Osteocyte (in vitro differentiated cells): ENCODE data around the gene SORCS3. TPM values are rescaled to one million over a fixed set of nuclear protein-coding genes. Genes with fewer than 3 reads are reported as not detected.

Source experiments
- DNase-seq: peaks from one replicate; pipeline ENCODE4 v3.0.0; 2021; ENCODE audit warnings: mixed read lengths; ENCODE audit not compliant: unreplicated experiment; ENCODE audit errors: extremely low spot score
- H3K27ac Mint-ChIP-seq: one replicate; pipeline ENCODE4 v1.8.0; 2021; ENCODE audit warnings: mild to moderate bottlenecking, mixed read lengths; ENCODE audit not compliant: unreplicated experiment
- H3K27me3 Mint-ChIP-seq: one replicate; pipeline ENCODE4 v1.8.0; 2021; ENCODE audit warnings: mixed read lengths; ENCODE audit not compliant: unreplicated experiment
- H3K36me3 Mint-ChIP-seq: one replicate; pipeline ENCODE4 v1.8.0; 2021; ENCODE audit warnings: mixed read lengths; ENCODE audit not compliant: unreplicated experiment
- H3K4me1 Mint-ChIP-seq: one replicate; pipeline ENCODE4 v1.8.0; 2021; ENCODE audit warnings: mixed read lengths; ENCODE audit not compliant: unreplicated experiment
- H3K4me3 Mint-ChIP-seq: one replicate; pipeline ENCODE4 v1.8.0; 2021; ENCODE audit warnings: mild to moderate bottlenecking, moderate library complexity, mixed read lengths; ENCODE audit not compliant: unreplicated experiment
- H3K9me3 Mint-ChIP-seq: one replicate; pipeline ENCODE4 v1.8.0; 2021; ENCODE audit warnings: mixed read lengths; ENCODE audit not compliant: unreplicated experiment
- total RNA-seq: library from RNA; stranded (reverse); gene quantifications from 2 replicates; pipeline ENCODE4 v1.2.1, GENCODE V29; 2021
- TF ChIP-seq, protein P1 (sequence below): fragments of 200-600 bp; sonication (generic); IDR thresholded peaks from 2 replicates; pipeline ENCODE4 v1.5.0; 2021; ENCODE audit warnings: antibody characterized with exemption, mild to moderate bottlenecking, moderate library complexity

Gene SORCS3
- total RNA-seq, 1 donor from 2014 or later, result not detected

DNA sequence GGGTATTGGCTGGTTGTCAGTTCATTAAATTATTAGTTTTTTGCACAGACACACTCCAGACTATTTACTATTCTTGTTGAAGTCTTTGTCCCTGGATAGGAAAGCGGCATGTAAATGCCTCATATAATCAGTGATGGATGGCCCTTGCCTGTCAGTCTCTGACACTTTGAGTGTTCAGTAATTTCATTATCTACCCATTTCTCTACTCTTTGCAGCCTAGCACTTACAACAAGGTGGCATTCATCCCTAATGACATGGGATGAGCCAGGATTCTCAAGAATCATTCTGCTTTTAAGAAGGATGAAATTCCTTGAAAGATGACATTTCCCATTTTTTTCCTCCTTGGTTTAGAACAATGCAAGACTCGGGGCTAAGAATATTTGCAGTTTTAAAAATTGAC, 155.7 kb downstream of the SORCS3 start:
- no peak overlapping the region for H3K4me3 Mint-ChIP-seq
- TF ChIP-seq, protein P1, sequence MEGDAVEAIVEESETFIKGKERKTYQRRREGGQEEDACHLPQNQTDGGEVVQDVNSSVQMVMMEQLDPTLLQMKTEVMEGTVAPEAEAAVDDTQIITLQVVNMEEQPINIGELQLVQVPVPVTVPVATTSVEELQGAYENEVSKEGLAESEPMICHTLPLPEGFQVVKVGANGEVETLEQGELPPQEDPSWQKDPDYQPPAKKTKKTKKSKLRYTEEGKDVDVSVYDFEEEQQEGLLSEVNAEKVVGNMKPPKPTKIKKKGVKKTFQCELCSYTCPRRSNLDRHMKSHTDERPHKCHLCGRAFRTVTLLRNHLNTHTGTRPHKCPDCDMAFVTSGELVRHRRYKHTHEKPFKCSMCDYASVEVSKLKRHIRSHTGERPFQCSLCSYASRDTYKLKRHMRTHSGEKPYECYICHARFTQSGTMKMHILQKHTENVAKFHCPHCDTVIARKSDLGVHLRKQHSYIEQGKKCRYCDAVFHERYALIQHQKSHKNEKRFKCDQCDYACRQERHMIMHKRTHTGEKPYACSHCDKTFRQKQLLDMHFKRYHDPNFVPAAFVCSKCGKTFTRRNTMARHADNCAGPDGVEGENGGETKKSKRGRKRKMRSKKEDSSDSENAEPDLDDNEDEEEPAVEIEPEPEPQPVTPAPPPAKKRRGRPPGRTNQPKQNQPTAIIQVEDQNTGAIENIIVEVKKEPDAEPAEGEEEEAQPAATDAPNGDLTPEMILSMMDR, result no peak
- DNase-seq, result no peak
- H3K27me3 Mint-ChIP-seq, result no peaks in the 10 kb centered on the region
- no peaks in the 10 kb centered on the region for H3K36me3 Mint-ChIP-seq
- no peak overlapping the region for H3K27ac Mint-ChIP-seq
- no peaks in the 10 kb centered on the region for H3K4me1 Mint-ChIP-seq
- peaks cover 6% of the 10 kb centered on the region for H3K9me3 Mint-ChIP-seq

DNA sequence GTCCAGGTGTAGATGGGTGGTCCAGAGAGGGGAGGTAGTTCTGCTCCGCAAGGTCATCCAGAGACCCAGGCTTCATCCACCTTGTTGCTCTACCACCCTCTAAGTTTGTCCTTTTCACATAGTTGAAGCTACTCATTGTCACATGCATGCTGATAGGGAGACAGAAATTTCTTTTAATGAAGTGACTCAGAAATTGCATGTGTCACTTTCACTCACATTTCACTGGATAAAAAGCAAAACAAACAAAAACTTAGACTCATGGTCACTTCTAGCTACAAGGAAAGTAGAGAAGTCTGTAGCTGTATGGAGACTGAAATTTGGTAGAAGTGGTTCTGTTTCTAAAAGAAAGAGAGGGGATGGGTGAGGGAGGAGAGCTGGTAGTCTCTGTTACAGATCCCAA, 161.9 kb downstream of the SORCS3 start:
- Mint-ChIP-seq H3K4me3 (no peak overlapping the region), H3K9me3 (peaks cover 28% of the 10 kb centered on the region), H3K27ac (no peak overlapping the region), H3K36me3 (no peaks in the 10 kb centered on the region), H3K27me3 (no peaks in the 10 kb centered on the region), H3K4me1 (no peaks in the 10 kb centered on the region)
- no peak for DNase-seq
- TF ChIP-seq, protein P1, result no peak

DNA sequence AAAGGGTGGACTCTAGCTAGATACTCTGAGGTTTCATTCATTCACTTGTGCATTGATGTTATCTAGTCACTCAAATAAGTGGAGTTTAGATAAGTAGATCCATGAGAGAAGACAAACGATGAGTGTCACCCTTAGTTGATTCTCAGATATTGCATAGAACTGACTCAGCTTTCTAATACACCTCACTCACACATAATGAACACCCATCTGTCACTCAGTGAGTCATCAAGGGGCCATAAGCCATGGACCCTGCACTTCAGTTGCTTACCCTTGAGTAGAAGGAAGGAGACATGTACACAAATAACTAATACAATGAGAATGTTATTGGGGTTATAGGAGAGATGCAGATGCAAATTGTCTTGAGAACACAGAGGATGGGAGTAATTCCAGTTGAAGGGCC, 163.8 kb downstream of the SORCS3 start:
- Mint-ChIP-seq H3K4me1 (no peaks in the 10 kb centered on the region), H3K9me3 (peaks cover 34% of the 10 kb centered on the region), H3K36me3 (no peaks in the 10 kb centered on the region), H3K27me3 (no peaks in the 10 kb centered on the region), H3K27ac (no peak overlapping the region), H3K4me3 (no peak overlapping the region)
- DNase-seq, result no peak
- TF ChIP-seq, protein P1, result no peak

DNA sequence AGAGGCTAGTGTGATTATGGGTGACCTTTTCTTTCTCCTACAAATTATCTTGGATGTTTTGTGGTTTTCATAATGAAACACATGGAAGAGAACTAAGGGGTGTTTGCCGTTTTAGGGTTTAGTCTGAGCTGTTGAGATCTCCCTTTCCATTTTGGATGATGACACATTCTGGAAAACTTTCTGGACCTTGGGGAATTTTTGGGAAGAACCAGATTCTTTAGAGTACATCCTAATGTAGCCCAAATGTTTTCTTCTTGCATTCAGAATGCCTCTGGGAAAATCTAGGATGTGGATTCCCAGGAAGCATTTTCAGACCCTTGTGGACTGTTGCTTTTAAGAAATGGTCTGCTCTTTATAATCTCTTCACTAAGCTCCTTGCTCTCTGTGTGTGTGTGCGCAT, 165.7 kb downstream of the SORCS3 start:
- H3K4me3 Mint-ChIP-seq, result no peak overlapping the region
- H3K4me1 Mint-ChIP-seq, result no peaks in the 10 kb centered on the region
- peaks cover 39% of the 10 kb centered on the region for H3K9me3 Mint-ChIP-seq
- H3K27me3 Mint-ChIP-seq, result no peaks in the 10 kb centered on the region
- no peak for DNase-seq
- TF ChIP-seq, protein P1, result no peak
- no peak overlapping the region for H3K27ac Mint-ChIP-seq
- H3K36me3 Mint-ChIP-seq, result no peaks in the 10 kb centered on the region

DNA sequence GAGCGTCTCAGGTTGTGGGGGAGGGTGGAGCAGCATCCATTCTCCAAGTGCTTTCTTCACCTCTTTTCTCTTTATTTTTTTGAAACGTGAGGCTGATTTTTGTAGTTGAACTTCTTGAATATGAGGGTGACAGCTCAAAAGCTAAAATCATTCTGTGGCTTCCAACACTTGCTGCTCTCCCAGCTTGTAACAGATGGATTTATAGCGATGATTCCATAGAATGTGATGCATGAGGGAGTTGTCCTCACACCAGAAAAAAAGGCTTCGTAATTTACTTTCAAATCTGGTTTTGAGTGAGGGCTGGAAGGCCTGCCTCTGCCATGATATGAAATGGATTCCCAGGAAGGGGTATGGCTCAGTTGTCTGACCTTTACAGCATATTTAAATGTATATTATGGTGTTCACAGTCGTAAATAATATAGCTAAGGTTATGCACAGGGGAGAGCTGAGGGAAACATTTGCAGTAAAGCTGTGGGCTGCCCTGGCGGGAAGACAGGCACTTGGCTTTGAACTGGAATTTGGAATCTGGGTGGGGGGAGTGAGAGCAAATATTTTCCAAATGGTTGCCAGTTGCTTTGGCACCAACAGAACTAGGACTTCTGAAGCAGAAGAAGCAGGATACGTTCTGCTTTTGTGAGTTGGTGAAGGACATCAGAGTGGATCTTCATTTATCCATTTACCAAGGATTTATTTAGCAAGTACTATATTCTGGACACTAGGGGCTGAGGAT, 166.7 kb downstream of the SORCS3 start:
- no peak for DNase-seq
- TF ChIP-seq, protein P1, result no peak
- Mint-ChIP-seq H3K27ac (no peak overlapping the region), H3K27me3 (no peaks in the 10 kb centered on the region), H3K4me3 (no peak overlapping the region), H3K4me1 (no peaks in the 10 kb centered on the region), H3K9me3 (peaks cover 31% of the 10 kb centered on the region), H3K36me3 (no peaks in the 10 kb centered on the region)
